Hypothalamus (tissue), 51 donors: ENCODE results near the gene FBXW7.
"Not testable (repeated sequence)": the region's sequence is repeated elsewhere in the genome, so short reads cannot be mapped to it uniquely, and the experiment has no call there.

Experiments
- DNase-seq, 51 donors: peaks; one replicate each; lab custom pipeline; 2025; lab: John Stamatoyannopoulos, UW

Gene FBXW7

DNA sequence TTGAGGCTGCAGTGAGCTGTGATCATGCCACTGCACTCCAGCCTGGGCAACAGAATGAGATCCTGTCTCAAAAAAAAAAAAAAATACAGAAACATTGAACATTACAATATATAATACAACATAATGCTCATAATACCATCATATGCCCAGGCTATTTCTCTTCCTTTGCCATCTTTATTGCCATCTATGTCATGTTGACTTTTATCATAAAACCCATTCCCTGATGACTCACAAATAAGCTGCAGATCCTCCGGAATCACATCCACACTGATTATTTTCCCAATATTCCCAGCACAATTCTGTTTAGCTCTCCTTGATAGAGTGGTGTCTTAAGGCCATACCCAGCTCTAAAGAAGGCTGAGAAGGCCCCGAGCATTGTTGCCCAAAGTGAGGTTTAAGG is 9.2 kb upstream of the FBXW7 start:
- DNase-seq = no peak

DNA sequence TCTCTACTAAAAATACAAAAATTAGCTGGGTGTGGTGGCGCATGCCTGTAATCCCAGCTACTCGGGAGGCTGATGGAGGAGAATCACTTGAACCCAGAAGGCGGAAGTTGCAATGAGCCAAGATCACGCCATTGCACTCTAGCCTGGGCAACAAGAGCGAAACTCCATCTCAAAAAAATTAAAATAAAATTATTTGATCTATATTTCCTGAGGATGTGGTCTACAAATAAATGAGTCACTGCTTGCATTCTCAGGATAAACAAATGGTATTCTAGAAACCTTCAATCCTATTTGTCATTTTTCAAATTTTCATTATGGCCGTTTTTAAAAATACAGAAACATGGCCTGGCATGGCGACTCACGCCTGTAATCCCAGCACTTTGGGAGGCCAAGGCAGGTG is 8.6 kb upstream of the FBXW7 start:
- not testable (repeated sequence) for DNase-seq

DNA sequence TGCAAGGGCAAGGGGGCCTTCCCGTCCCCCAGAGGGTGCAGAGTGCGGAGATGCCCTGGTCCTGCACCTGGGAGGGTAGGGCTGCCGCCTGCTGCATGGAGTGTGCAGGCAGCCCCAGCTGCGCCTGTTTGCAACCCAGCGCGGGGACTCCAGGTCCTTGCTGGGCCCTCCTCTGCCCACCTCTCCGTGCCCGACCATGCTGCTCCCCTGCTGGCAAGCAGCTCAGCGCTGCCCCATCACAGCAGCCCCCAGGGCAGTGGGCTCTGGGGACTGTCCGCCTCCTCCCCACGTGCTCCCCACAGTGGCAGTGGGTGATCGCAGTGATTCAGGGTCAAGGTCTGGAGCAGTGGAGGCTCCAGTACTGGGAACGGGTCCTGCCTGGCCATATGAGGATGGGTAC is 5.0 kb upstream of the FBXW7 start:
- no peak for DNase-seq

DNA sequence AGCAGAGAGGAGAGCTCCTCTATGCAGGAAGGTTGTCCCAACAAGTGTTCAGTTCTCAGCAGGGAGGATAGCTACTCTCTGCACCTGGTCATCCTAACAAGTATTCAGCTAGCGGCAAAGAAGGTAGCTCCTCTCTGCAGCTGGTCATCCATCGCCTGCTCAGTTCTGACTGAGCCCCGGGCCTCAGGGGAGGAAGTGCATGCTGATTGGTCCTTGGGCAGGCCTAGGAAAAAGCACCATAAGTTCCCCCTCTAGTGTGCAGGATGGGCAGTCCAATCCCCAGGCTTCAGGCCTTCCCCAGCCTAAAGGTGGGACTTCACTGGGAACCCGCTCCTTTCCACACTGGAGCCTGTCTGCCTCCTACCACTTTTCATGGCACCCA is 4.4 kb upstream of the FBXW7 start:
- DNase-seq = no peak

DNA sequence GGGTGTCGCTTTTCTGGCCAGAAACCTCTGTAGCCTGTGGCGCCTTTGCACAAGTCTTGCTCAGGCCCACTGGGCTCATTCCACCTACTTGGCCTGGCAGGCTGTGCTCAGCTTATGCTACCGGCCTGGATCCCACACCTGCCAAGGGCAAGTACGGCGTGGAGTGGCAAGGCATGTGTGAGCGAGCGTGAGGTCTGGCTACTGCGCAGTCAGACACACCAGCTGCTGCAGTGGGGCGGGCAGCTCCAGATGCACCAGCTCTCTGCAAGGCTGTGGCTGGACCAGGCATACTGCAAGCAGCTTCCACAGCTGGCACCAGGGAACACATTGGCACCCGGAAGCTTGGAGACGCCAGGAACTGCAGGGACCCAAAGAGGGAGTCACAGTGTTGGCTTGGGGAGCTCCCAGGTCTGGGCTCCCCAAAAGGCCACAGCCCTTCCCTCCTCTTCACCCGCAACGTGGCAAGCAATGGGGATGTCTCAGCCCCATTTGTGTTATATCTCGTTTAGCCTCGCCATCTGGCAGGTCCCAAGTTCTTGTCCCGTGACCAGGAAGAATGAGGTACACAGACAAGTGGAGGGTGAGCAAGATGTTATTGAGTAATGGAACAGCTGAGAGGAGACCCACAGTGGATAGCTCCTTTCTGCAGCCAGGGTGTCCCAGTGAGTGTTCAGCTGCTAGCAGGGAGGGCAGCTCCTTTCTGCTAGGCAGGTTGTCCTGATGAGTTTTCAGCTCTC is 3.8 kb upstream of the FBXW7 start:
- no peak for DNase-seq

DNA sequence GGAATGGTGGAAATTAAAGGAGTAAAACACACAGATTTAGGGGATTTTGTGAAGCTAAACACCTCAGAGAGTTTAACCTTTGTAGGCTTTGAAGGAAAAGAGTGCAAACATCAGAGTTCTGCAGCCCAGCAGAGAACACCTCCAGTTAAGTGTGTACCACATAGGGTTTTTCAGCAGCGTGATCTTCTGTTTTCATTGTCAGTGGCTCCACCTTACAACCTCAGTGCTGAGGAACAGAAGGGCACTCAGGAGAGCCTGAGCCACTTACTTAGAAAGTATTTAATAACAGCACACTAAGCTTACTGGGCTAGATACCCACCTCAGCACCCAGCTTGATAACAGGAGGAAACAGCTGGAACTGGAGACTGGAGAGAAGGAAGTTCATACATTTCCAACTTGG is 2.0 kb upstream of the FBXW7 start:
- DNase-seq = no peak

DNA sequence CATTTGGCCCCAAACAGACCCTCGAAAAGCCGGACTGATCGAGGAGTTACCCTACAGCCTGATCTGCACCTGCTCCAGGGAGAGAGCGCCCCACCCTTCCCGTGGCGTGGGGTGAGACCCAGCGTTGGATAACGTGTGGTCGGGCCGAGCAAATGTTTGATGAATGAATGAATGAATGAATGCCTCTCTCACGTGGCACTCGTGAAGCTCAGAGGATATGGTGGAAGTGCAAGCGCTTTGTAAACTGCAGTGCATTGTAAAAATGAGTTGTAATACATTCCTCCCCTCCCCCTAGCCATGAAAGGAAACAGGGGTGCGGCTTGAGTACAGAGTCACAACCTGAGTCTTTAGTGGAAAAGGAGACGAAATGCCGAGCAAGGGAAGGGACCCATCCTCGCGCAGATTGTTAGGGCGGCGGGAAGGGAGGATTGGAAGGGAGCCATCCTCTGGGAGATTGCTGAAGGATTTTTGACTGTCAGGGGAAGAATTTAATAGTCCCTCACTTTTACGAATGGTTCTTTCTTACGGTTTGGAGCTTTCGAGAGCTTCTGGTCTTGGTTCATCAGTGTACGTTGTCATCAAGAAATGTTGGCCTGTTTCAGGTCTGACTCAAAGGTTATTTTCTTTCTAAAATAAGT is 772 bp upstream of the FBXW7 start:
- peak in 3 of 51 donors; percentile 17 to 55 (median 47) for DNase-seq

DNA sequence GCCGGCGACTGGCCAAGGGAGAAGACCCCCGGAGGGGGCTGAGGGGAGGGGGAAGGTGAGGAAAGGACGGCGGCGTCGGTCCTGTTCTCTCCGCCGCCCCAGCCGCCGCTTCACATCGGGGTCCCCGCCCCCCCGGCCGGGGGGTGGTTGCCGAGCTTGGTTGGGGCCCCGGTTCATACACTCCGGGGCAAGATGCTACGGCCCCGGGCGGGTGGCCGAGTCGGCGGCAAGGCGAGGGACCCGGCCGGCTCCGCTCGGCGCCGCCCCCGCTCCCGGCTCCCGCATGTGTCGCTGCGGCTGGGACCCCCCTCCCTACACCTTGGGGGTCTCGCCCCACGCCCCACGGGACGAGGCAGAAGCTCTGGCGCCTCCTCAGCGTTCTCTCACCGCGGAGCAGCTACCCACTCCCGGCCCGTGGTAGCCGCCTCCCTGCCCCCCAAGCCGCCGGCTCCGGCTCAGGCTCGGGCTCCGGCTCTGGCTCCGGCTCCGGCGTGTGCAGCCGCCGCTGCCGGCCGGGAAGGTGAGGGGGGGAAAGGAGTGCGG is 461 bp downstream of the FBXW7 start:
- peak in 4 of 51 donors; percentile 18 to 68 (median 45) for DNase-seq

DNA sequence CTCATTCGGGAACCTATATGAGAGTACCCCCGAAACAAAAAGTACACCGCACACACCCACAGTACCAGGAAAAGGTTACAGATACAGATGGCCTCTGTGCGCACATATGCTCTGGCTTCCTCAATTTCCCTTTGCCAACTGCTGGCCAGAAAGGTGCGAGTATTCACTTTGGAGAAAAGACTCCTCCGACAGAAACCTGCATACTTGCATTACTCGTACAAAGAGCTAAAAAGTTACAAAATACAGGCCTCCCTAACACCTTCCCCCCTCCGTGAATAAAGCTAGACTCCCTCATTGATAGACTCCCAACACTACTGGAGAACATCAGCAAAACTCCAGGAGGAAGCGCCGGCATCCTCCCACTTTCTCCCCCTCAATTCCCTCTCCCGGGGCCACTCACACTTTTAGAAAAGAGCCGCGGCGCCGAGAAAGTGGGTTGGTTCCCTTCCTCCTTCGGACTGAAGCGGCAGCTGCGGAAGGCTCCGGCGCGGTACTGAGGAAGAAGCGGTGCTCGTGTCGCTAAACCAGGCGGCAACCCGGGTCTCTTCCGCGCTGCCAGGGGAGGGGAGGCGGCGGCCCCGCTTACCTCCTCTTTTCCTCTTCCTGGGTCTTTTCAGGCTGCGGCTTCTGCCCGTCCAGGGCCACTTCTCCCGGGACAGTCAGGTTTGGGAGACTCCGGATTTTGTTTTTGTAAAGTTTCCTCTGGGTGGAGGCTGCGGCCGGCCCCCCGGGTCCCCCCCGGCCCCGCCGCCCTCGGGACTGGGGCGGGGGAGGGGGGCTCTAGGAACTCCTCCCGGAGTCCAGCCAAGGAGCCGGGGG is 1.1 kb downstream of the FBXW7 start:
- DNase-seq = peak in 19 of 51 donors; percentile 3 to 25 (median 9)

DNA sequence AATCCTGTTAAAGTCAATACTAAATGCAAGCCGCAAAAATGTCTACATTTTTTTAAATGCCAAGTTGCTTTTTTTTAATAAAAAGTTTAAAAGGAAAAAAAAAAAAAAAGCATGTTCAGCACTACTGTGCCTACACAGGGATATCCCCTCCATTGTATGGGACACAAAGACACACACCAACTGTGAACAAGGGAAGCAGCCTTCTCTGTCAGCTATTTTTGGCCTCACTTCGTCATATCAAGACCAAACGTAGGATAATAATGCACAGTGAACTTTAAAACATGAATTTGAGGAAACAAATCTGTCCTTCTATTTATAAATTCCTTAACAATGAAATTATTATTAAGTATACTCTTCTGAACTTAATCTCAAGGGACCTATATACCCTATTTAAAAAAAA is 4.4 kb downstream of the FBXW7 start:
- DNase-seq = no peak

DNA sequence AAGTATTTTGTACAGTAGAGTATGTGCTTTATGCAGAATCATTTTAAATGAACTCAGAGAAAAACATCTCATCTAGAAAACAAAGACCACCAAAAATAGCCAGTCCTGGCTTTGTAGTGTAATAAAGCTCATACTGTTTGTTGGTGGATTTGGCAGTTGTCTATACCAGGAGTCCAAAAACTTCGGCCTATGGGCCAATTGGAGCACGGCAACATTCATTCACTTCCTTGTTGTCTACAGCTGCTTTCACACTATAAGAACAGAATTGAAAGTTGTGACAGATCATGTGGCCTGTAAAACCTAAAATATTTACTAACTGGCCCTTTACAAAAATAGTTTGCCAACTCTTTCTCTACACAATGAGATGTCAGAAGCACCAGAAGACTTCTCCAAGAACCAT is 5.3 kb downstream of the FBXW7 start:
- DNase-seq = no peak

DNA sequence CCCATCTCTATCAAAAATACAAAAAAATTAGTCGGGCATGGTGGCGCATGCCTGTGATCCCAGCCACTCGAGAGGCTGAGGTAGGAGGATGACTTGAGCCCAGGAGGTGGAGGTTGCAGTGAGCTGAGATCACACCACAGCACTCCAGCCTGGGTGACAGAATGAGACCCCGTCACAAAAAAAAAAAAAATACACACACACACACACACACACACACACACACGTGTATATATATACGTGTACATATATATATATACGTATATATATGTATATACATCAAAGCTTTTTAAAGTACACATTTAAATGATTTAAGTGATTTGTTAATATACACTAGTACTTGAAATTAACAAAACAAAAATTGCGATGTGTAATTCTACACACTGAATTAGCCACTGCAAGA is 6.0 kb downstream of the FBXW7 start:
- DNase-seq = no peak

DNA sequence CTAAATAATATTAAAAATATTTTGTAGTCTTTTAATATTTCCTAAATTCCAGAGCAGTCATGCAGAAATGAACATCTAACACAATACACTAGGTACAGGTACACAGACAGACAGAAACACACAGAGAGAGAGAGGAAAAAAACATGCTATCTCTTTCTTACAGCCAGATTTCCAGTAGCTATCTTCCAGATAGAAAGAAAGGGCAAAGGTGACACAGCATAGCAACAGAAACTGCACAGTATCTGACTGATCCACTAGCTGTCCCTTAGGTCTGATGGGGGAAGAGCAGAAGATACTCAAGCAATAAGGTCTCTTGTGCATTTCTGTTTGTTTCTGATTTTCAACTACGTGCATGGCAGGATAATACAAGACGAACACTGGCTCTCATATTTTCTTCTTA is 7.8 kb downstream of the FBXW7 start:
- DNase-seq = no peak

DNA sequence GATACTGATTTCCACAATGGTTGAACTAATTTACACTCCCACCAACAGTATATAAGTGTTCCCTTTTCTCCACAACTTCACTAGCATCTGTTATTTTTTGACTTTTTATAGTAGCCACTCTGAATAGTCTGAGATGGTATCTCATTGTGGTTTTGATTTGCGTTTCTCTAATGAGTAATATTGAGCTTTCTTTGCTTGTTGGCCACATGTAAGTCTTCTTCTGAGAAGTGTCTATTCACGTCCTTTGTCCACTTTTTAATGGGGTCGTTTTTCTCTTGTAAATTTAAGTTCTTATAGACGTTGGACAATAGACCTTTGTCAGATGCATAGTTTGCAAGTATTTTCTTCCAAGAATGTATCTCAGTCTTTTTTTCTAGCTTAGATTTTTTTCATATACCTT is 10.0 kb downstream of the FBXW7 start:
- DNase-seq = no peak

DNA sequence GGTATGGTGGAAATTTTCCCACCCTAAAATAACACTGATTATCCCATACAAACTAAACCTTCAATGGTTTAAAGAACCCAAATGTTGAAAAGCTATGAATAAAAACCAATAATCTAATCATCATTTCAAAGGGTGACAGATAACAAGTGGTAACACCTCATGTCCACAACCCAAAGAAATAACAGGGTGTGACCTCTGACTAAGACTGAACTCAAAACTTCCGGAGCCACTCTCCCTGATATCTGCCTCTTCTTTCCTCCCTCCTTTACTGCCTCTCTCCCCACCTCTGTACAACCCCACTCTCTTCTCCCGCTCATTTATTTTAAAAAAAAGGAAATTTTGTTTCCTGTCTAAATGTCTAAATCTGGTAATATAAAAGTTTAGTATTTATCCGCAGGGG is 11.5 kb downstream of the FBXW7 start:
- no peak for DNase-seq

DNA sequence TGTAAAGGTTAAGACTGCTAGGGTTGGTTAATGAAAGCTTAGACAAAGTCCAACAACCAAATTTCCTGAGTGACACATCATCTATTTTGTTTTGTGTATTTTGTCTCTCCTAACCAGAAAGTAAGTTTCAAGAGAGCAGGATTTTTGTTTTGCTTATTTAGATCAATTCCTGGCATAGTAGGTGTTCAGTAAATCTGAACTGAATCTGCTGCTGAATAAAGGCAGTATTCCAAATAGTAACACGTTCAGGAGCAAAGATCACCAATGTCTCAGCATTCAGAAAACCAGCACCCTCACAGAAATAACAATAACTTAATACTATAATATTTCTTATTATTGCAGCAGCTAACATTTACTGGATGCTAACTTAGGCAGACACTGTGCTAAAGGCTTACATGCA is 12.2 kb downstream of the FBXW7 start:
- DNase-seq = no peak

DNA sequence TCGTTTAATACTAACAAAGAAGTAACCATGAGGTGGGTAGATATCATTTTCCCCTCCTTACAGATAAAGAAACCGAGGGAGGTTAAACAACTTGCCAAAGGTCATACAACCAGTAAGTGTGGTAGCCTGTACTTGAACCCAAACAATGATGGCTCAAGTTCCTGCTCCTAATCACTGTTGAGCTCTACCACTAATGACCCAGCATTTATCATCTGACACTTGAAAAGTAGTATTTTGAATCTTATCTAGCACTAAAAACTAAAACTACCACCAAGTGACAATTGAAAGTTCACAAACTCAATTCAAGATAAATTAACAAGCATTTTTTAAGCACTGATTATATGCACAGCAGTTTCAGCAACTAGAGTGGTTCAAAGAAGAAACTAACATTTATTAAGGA is 13.1 kb downstream of the FBXW7 start:
- DNase-seq = no peak

DNA sequence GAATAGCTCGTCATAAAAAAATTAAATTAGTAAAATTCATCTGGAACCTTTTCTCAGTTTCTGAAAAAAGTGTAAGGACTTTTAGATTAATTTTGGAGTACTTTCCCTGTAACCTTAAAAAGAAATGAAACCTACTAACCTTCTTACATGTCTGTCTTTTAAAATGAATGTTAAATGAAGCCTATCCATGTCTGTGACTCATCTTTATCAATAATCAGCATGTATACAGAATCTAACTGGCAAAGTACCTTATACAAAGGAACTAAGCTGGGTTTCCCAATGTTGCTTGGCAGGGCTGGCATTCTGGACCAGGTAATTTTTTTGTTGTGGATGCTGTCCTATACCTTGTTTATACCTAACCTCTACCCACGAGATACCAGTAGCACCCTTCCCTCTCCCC is 13.6 kb downstream of the FBXW7 start:
- no peak for DNase-seq

DNA sequence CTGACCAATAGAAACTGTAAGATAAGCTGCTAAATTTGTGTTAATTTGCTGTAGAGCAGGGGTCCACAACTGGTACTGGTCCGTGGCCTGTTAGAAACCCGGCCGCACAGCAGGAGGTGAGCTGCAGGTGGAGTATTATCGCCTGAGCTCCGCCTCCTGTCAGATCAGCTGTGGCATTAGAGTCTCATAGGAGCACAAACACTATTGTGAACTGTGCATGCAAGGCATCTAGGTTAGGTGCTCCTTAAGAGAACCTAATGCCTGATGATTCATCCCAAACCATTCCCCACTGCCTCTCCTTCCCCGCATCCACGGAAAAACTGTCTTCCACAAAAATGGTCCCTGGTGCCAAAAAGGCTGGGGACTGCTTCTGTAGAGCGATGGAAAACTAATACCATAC is 19.7 kb downstream of the FBXW7 start:
- no peak for DNase-seq

DNA sequence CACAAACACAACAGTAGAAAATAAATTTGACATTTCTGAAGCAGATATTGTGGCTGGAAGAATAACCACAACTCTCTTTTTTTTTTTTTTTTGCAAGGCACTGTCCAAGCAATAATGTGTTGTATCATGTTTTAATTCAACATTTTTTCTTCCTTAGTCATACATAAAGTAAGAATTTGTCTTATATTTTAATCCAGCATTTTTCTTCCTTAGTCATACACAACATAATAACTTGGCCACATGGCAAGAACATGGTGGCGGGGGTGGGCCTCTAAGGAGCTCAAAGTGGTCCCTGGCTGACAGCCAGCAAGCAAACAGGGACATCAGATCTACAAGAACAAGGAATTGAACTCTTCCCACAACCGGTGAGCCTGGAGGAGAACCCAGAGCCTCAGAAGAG is 20.2 kb downstream of the FBXW7 start:
- DNase-seq = no peak

DNA sequence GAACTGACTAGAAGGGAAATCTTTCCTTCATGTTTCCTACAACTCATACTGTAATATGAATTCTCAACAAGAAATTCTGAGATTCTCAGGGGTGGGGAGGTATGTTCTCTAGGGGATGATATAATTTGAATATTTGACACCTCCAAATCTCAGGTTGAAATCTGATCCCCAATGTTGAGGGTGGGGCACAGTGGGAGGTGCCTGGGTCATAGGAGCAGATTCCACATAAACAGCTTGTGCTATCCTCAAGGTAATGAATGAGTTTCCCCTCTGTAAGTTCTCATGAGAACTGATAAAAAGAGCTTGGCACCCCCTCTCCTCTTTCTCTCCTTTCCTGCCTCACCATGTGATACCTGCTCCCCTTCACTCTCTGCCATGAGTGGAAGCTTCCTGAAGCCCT is 21.5 kb downstream of the FBXW7 start:
- DNase-seq = no peak

DNA sequence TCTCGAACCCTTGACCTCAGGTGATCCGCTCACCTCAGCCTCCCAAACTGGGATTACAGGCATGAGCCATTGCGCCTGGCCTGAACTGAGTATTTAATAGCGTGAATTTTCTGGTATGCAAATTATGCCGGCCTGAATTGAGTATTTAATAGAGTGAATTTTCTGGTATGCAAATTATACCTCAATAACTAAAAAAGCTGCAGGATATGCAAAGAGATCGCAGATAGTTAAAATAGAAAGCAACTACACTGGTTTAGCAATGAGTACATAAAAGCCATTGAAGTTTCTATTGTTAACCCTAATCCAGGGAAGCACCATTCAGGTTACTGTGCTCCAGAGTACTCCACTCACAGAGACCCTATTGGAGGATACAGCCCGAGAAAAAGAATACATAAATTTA is 22.8 kb downstream of the FBXW7 start:
- no peak for DNase-seq
